HepG2 (cell line): ENCODE measurements around the gene B4GALT5. TPM values are rescaled to one million over a fixed set of nuclear protein-coding genes. Genes with fewer than 3 reads are reported as not detected.

Experiments
- ATF7-NPFF ChIP-seq: sonication (generic); formaldehyde crosslinking; IDR thresholded peaks from 2 replicates; pipeline ENCODE4 v1.8.1; 2023; ENCODE audit warnings: mild to moderate bottlenecking, low read depth, missing genetic modification reagents, moderate library complexity
- CENPT ChIP-seq: sonication (generic); formaldehyde crosslinking; IDR thresholded peaks from 2 replicates; pipeline ENCODE4 v1.8.0; 2022; ENCODE audit warnings: low read depth, mild to moderate bottlenecking, moderate library complexity, missing genetic modification reagents
- GATAD1 ChIP-seq: IDR thresholded peaks from 2 replicates; pipeline ENCODE4 v1.6.1; 2016; ENCODE audit warnings: missing genetic modification reagents, missing compliant biosample characterization
- KMT2B ChIP-seq: IDR thresholded peaks from 2 replicates; pipeline ENCODE4 v1.6.1; 2016; ENCODE audit warnings: missing genetic modification reagents, missing compliant biosample characterization
- MNT ChIP-seq: fragments of 450-650 bp; IDR thresholded peaks from 2 replicates; pipeline ENCODE4 v1.6.1; 2016
- PPARG ChIP-seq: conservative IDR thresholded peaks from 2 replicates; pipeline ENCODE4 v1.6.1; 2016; ENCODE audit warnings: missing biosample characterization, missing genetic modification reagents
- RFX3 ChIP-seq: IDR thresholded peaks from 2 replicates; pipeline ENCODE4 v1.6.1; 2016; ENCODE audit warnings: missing biosample characterization, missing genetic modification reagents
- RNF2 ChIP-seq: fragments of 450-650 bp; conservative IDR thresholded peaks from 2 replicates; pipeline ENCODE4 v1.6.1; 2016; ENCODE audit warnings: low read depth
- SP5 ChIP-seq: IDR thresholded peaks from 2 replicates; pipeline ENCODE4 v1.6.1; 2016; ENCODE audit warnings: low read depth, borderline replicate concordance
- TARDBP ChIP-seq: sonication (generic); formaldehyde crosslinking; IDR thresholded peaks from 2 replicates; pipeline ENCODE4 v1.8.0; 2022; ENCODE audit warnings: mild to moderate bottlenecking, missing genetic modification reagents
- TCF7L2 ChIP-seq: IDR thresholded peaks from 2 replicates; pipeline ENCODE4 v1.6.1; 2011; ENCODE audit warnings: mild to moderate bottlenecking, low read depth, low read length, moderate library complexity
- THAP7 ChIP-seq: sonication (generic); formaldehyde crosslinking; IDR thresholded peaks from 2 replicates; pipeline ENCODE4 v1.8.1; 2023; ENCODE audit warnings: mild to moderate bottlenecking, missing genetic modification reagents
- TOPORS ChIP-seq: sonication (generic); formaldehyde crosslinking; IDR thresholded peaks from 2 replicates; pipeline ENCODE4 v1.8.0; 2023; ENCODE audit warnings: mild to moderate bottlenecking, missing genetic modification reagents
- UBTF ChIP-seq: sonication (generic); formaldehyde crosslinking; IDR thresholded peaks from 2 replicates; pipeline ENCODE4 v1.4.0; 2020; ENCODE audit warnings: mild to moderate bottlenecking, missing genetic modification reagents
- YY1 ChIP-seq: IDR thresholded peaks from 2 replicates; pipeline ENCODE4 v1.6.1; 2011; ENCODE audit warnings: low read length, low read depth, moderate library complexity, mild to moderate bottlenecking; ENCODE audit not compliant: insufficient read depth, insufficient replicate concordance
- ZFAT ChIP-seq: sonication (generic); formaldehyde crosslinking; conservative IDR thresholded peaks from 2 replicates; pipeline ENCODE4 v1.8.1; 2023; ENCODE audit warnings: missing genetic modification reagents, inconsistent platforms
- ZMYM2 ChIP-seq: sonication (generic); formaldehyde crosslinking; IDR thresholded peaks from 2 replicates; pipeline ENCODE4 v1.8.0; 2022; ENCODE audit warnings: mild to moderate bottlenecking, missing genetic modification reagents
- ZNF460 ChIP-seq: sonication (generic); formaldehyde crosslinking; IDR thresholded peaks from 2 replicates; pipeline ENCODE4 v1.5.1; 2020; ENCODE audit warnings: missing genetic modification reagents, mild to moderate bottlenecking, borderline replicate concordance
- ZNF510 ChIP-seq: sonication (generic); formaldehyde crosslinking; IDR thresholded peaks from 2 replicates; pipeline ENCODE4 v1.4.0; 2020; ENCODE audit warnings: low read depth, mild to moderate bottlenecking, missing genetic modification reagents
- ZNF556 ChIP-seq: sonication (generic); formaldehyde crosslinking; IDR thresholded peaks from 2 replicates; pipeline ENCODE4 v1.4.0; 2020; ENCODE audit warnings: mild to moderate bottlenecking, missing genetic modification reagents, borderline replicate concordance
- ZNF597 ChIP-seq: sonication (generic); formaldehyde crosslinking; IDR thresholded peaks from 2 replicates; pipeline ENCODE4 v1.5.0; 2020; ENCODE audit warnings: missing genetic modification reagents
- ZNF605 ChIP-seq: sonication (generic); formaldehyde crosslinking; IDR thresholded peaks from 2 replicates; pipeline ENCODE4 v1.8.0; 2022; ENCODE audit warnings: mild to moderate bottlenecking, missing genetic modification reagents
- ZSCAN5A ChIP-seq: sonication (generic); formaldehyde crosslinking; IDR thresholded peaks from 2 replicates; pipeline ENCODE4 v1.8.0; 2022; ENCODE audit warnings: mild to moderate bottlenecking, missing genetic modification reagents, borderline replicate concordance
- polyA plus RNA-seq, 8 experiments: library from polyadenylated mRNA; depleted of rRNA in 3 of 8; stranded (reverse) in 7 of 8; unstranded in 1 of 8; fragments of >200 nt; fragmentation: Illumina TruSeq in 4 of 8; extraction: Trizol in 4 of 8; gene quantifications; 2 replicates each; pipeline versions ENCODE4 v1.2.1 to v1.2.3, GENCODE V29; 2011 to 2016; ENCODE audit warnings: low read depth in 4 of 8, missing spikeins in 1 of 8, mixed read lengths in 1 of 8; ENCODE audit not compliant: insufficient read depth in 1 of 8
- total RNA-seq, 5 experiments: library from RNA; depleted of rRNA; stranded (reverse); fragments of >200 nt; fragmentation: Illumina TruSeq; extraction: Trizol; gene quantifications; 2 replicates each; pipeline ENCODE4 v1.2.3, GENCODE V29; 2016; ENCODE audit warnings: low read depth in 1 of 5

The B4GALT5 gene
- total and polyA plus RNA-seq, 2 of the 13 experiments (the other 11 are each of a cell fraction or from before 2014, with no cell fraction given): 27.3 to 30.9 TPM

GRCh38 chr20:49597825-49598395 lies 115.8 kb downstream of the B4GALT5 start (continued):
- TF ChIP-seq ZSCAN5A (no peak; the same call in 1 of the 2 replicates), TARDBP (CRISPR knock-in tag) (no peak), TOPORS (CRISPR knock-in tag) (no peak), ZNF597 (CRISPR knock-in tag) (no peak), ZNF605 (CRISPR knock-in tag) (0 out of 2 replicates have a peak, but pooled peaks have one; percentile 40), ZNF510 (no peak), GATAD1 (CRISPR knock-in tag) (no peak), SP5 (0 out of 2 replicates have a peak, but pooled peaks have one; percentile 25), YY1 (no peak), ATF7-NPFF (no peak), RFX3 (no peak), ZNF460 (CRISPR knock-in tag) (peak; percentile 98), ZNF556 (no peak), UBTF (CRISPR knock-in tag) (peak; percentile 53; the same call in 1 of the 2 replicates), ZFAT (CRISPR knock-in tag) (no peak), TCF7L2 (no peak), ZMYM2 (CRISPR knock-in tag) (peak; percentile 77), PPARG (CRISPR knock-in tag) (no peak), CENPT (no peak), THAP7 (CRISPR knock-in tag) (no peak), MNT (no peak), RNF2 (no peak), KMT2B (CRISPR knock-in tag) (no peak)
